HG02763 (cell line): ENCODE results near the gene WDR87.
"Not testable (repeated sequence)": the region's sequence is repeated elsewhere in the genome, so short reads cannot be mapped to it uniquely, and the experiment has no call there.

Experiments
- ATAC-seq: cut with Tn5 transposase; IDR thresholded peaks from one replicate; pipeline ENCODE4 v1.9.1; 2021; ENCODE audit warnings: mild to moderate bottlenecking, moderate library complexity; ENCODE audit not compliant: unreplicated experiment

WDR87 gene

DNA sequence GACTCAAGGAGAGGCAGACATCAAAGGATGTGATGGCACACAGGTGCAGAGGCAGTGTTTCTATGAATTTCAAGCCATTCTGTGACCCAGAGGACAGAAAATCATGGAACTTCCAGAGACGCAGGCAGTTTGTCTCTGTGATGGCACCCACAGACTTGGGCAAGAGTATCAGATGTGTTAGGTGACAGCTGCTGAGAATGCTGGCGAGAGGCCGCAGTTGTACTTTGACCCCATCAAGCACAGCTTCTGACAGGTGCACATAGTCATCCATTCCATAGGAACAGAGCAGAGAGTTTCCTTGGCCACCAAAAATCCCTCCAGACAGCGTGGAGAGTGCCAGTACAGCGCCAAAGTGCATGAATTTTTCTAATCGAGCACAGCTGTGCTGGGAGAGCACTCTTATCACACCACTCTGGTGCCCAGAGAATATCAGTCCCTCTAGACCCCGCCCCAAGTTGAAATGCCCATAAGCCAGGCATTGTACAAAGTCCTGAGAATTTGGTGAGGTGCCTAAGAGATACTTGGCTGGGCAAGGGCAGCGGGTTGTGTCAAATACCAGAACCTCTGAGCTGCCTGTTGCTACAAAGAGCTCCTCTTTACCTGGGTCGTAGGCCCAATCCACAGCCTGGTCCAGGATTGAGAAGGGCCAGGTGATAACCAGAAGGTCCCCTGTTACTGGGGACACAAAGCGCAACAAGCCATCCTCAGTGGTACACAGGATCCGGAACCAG is 12.4 kb downstream of the WDR87 start:
- no peak for ATAC-seq

DNA sequence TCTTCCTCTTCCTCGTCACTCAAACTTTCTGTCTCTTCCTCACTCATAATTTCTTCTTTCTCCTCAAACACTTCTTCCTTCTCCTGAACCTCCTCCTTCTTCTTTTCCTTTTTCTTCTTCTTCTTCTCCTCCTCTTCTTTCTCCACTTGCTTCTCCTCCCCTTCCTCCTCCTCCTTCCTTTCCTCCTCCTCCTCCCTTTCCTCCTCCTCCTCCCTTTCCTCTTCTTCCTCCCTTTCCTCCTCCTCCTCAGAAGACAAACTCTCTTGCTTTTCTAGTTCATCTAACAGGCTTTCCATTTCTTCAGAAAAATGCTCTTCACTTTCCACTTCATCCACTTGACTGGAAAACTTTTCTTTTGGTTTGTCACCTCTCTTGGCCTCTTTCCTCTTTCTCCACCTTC is 19.8 kb downstream of the WDR87 start:
- ATAC-seq = no peak

DNA sequence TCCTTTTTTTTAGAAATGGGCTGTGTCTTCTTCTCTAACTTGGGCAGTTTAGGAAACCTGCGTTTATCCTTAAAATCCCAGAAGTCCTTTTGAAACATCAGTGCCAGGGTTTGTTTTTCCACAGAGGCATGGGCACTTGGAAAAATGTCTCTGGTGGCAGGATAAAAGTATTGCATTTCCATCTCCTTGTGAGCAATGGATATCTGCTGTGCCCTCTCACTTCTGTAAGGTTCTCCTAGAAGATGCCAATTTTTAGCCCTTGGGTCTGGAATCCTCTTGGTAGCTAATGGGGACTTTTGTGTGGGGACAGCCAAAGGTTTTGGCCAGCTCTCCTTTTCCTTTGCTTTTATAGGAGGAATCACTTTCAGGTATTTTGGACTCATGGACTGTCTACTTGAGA is 21.0 kb downstream of the WDR87 start:
- no peak for ATAC-seq

DNA sequence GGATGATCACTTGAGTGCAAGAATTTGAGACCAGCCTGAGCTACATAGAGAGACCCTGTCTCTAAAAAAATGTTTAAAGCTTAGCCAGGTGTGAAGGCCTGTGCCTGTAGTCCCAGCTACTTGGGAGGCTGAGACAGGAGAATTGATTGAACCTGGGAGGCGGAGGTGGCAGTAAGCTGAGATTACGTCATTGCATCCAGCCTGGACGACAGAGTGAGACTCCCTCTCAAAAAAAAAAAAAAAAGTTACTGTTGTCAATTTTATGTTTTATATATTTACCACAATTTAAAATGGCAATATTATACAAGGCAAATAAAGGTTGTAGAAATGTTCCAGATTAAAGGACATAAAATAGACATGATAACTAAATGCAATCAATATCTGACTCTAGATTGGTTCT is 29.2 kb downstream of the WDR87 start:
- ATAC-seq = no peak

DNA sequence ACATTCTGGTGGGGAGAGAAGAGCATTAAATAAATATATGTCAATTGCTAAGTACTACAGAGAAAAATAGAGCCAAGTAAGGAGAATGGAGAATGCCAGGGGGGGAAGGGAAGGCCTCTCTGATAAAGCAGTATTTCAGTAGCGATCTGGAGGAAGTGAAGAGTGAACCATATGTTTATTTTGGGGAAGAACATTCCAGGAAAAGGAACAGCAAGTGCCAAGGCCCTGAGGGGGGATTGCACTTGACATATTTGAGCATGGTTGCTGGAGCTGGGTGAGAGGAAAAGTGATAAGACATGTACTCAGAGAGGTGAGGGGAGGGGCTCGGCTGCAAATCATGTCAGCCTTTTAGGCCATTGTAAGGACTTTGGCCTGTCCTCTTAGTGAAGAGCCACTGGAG is 30.4 kb downstream of the WDR87 start:
- ATAC-seq = no peak

DNA sequence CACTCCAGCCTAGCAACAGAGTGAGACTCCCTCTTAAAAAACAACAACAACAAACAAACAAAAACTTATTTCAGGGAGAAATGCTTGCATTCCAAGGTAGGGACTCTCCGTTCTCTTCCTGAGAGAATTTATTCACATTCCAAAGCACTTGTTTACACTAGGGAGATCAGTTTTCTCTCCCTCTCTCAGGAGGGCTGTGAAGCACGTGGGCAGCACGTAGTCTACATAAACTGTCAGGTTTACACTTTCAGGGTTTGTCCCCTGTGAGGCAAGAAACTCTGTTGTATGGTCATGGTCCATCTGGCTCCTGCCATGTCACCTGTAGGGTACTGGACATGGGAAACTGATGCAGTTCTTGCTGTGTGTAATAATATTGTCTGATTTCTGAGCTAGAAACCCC is 31.6 kb downstream of the WDR87 start:
- ATAC-seq = no peak

DNA sequence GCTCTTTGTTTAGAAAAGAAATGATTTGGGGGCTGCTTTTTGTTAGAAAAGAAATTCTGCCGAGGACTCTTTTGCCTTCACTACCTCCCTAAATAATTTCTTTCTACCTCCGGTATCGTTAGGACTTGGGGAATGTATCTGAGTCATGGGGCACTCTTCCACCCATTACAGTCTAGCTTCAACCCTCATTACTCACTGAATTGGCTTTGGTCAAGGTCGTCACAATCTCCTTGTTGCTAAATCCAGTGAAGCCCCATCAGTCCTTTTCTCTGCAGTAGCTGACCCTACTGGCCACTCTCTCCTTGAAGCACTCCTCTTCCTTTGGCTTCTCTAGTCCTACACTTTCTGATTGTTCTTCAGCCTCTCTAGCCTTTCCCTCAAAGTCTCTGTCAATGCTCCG is 34.0 kb downstream of the WDR87 start:
- no peak for ATAC-seq

DNA sequence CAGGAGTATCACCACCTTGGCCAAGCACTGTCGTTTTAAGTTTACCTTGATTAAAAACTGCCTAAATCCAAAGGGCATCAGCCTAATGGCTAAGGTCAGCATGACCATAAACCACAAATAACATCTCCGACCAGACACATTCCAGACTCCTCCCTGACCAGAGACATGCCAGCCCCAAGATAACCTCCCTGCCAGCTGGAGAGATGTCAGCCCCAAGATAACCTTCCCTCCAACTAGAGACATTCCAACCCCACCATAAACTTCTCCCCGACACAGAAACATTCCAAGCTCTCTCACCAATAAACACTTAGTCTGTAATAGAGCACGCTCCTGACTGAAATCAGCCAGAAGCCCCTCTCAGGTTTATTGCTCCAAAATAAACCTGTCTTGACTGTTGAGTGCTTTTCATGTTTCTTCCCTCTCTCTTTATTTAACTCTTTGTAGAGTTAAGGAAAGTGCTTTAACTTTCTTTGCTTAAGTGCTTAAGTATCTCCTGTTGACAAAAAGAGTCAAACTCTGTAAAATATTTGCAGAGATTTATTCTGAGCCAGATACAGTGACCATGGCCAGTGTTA is 36.5 kb downstream of the WDR87 start:
- no peak for ATAC-seq

DNA sequence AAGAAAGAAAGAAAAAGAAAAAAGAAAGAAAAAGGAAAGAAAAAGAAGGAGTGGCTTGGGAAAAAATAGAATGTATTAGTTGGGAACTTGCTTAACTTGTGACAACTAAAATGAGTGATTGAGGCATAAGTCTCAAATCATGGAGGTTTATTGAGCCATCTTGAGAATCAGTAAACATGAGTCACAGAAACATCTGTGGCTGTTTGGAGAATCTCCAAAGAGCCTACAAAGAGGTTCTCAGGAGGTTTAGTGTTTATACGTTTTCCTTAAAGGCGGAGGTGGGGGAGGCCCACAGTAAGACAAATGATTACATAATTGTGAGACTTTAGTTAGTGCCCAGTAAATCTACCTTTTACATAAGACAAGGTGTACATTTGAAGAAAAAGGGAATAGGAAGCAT is 38.6 kb downstream of the WDR87 start:
- ATAC-seq = no peak

DNA sequence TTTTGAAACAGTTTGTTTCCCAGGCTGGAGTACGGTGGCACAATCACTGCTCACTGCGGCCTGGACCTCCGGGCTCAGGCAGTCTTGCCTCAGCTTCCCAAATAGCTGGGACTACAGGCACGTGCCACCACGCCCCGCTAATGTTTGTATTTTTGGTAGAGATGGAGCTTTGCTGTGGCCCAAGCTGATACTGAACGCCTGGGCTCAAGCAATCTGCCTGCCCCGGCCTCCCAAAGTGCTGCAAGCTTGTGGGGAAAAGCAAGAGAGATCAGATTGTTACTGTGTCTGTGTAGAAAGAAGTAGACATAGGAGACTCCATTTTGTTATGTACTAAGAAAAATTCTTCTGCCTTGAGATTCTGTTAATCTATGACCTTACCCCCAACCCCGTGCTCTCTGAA is 40.5 kb downstream of the WDR87 start:
- ATAC-seq = not testable (repeated sequence)

DNA sequence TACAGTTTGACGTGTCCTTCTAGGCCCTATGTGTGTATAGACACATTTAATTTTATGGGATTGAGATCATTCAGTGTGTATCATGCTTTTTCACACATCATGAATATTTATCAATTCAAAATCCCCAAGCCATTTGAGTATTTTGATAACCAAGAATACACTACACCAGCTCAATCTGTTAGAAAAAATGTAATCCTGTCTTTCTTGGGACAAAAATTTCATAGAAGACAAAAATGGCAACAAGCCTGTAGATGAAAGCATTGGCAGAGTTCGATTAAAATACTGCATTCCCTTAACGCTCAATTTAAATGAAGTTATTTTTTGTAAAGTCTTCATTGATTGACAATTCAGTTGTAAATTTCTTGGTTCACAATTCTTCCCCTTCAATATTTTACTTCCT is 41.9 kb downstream of the WDR87 start:
- ATAC-seq = no peak

DNA sequence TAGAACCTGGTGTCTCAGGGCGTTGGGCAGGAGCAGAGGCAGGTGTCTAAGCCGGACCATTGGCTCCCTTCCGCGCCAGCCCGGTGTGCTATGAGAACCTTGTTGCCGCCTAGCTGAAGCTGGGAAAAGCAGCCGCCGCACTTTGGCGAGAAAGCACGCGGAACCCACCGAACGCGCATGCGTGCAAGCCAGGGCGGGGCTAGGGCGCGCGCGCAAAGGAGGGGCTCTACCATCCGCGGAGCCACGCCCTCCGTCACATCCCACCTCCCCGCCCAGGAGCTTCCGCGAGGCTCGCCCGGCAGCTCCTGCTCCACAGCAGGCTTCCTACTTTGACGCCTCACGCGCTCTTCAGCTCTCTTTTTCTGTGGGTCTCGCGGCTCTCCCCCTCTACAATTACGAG is 51.3 kb downstream of the WDR87 start:
- ATAC-seq = no peak

DNA sequence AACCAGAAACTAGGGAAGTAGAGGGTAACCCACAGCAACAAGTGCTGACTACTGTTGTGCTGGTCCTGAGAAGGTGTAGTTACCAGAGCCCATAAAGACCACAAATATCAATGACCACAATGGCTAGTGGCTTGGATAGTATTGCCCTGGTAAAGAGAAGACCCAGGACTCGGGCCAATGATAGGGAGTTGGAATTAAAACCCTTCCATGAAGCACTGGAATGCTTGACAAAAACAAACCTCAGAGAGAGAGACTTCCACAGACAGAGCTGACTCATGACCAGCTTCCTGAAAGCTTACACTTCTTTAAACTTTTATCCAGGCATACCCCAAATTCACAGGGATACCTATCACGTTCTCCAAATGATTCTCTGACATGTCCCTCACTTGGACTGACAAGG is 60.5 kb downstream of the WDR87 start:
- ATAC-seq = no peak
